Amniotic epithelial cell (primary cell): ENCODE data around the gene FBLN5.

Experiments used
- DNase-seq: peaks from one replicate; pipeline ENCODE4 v3.0.0-alpha.2; 2010; ENCODE audit warnings: low read depth

FBLN5 gene

GRCh38 chr14:91946622-91947474 lies 646 bp downstream of the FBLN5 start:
- peak; percentile 52 for DNase-seq

GRCh38 chr14:91945751-91946621 lies 1.5 kb downstream of the FBLN5 start:
- no peak for DNase-seq

GRCh38 chr14:91942946-91943345 lies 4.5 kb downstream of the FBLN5 start:
- DNase-seq: no peak

GRCh38 chr14:91942128-91942527 lies 5.4 kb downstream of the FBLN5 start:
- DNase-seq: no peak

GRCh38 chr14:91940209-91940608 lies 7.3 kb downstream of the FBLN5 start:
- DNase-seq: no peak

- no peak for DNase-seq
Observed at GRCh38 chr14:91935586-91935985, 11.9 kb downstream of the FBLN5 start.

GRCh38 chr14:91934554-91935285 lies 12.8 kb downstream of the FBLN5 start:
- no peak for DNase-seq

DNA sequence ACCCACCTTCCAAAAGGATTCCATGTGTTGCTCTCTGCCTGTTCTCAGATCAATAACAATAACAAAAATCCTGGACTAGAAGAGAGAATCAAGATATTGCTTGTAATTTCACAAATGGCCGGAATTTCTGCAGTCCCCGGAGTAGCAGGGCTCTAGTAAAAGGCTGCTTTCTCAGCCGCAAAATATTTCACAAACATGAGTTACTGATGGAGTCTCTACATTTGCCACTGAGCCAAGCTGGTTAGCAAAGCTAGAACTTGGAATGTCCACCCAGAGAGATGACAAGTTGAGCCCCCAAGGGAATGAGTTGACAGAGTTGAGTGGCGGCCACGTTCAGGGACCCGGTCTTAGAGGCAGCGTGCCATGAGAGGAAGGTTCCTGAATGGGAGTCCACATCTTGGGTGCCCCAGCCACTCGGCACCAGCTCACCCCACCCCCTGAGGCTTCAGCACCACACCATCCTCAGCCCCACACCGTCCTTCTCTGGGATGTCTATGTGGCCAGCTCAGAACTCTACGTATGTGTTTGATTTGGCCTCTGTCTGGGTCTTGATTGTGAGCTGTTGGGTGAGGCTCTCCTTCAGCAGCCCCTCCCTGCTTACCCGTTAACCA lies 15.9 kb downstream of the FBLN5 start:
- no peak for DNase-seq

- no peak for DNase-seq
Observed at GRCh38 chr14:91929700-91930099, 17.8 kb downstream of the FBLN5 start.

GRCh38 chr14:91927800-91928199 lies 19.7 kb downstream of the FBLN5 start:
- DNase-seq: no peak

- DNase-seq: peak; percentile 85
Observed at GRCh38 chr14:91927191-91927590, 20.3 kb downstream of the FBLN5 start.

DNA sequence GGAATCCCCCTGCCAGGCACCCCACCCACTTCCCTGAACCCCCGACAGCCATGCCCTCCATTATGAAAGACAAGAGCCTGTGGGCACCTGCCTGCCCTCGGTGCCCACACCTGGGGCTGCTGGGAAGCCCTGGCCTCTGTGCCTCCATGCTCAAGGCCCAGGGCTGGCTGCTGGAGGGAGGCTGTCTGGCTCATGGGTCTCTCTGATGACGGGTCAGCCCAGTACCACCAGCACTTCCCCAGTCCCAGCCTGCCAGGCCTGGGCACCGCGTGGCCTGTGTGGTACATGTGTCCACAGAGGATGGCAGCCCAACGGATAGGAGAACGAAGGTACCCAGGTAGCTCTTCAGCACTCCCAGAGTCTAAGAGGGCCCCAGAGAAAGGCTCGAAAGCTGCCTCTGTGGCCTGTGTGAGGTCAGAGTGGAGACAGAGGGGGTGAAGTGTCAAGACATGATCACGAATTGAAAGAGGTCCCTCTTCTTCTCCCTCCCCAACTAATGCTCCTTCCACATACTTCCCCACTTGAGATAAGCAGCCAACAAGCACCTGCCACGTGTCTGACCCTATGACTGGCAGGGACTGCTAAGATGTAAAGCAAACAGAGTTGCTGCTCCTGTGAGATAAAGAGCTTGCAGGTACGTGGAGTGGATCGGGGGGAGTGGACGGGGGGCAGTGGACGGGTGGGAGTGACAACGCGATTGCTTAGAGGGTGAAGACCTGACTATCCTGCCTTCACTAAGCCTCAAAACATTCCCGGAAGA lies 21.2 kb downstream of the FBLN5 start:
- DNase-seq: no peak

GRCh38 chr14:91925727-91926121 lies 21.8 kb downstream of the FBLN5 start:
- no peak for DNase-seq

- no peak for DNase-seq
Observed at GRCh38 chr14:91925001-91925726, 22.3 kb downstream of the FBLN5 start.

GRCh38 chr14:91920526-91920925 lies 27.0 kb downstream of the FBLN5 start:
- DNase-seq: no peak

GRCh38 chr14:91919814-91920213 lies 27.7 kb downstream of the FBLN5 start:
- DNase-seq: peak; percentile 31

DNA sequence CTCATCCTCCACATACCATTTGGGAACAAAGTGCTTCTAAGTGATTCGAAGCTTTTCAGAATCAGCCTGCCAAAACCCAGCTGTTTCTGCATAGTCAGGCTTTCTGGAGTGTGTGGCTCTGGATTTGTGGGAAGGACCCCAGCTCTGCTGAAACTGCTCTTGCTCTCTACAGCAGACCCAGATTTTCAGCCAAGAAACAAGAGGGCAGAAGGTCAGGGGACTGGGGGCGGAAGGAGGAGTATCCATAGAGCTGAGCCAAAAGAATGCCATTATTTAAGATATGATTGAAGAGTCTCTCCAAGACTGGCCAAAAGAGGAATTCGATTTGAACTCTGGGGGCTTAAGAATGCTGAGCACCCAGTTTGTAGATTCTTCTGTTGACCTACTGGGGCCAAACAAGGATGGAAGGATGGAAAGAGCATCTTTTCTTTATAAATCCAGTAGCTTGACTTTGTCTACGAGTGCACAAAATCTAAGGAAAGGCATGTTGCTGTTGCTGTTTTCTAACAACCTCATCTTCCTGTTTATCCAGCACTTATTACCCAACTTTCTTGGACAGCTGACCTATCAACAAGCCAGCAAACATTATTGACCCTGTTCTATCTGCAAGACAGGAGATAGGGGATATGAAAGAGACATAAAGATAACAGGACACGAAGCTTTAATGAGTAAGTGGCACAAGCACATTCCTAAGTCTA lies 29.2 kb downstream of the FBLN5 start:
- DNase-seq: peak; percentile 26

DNA sequence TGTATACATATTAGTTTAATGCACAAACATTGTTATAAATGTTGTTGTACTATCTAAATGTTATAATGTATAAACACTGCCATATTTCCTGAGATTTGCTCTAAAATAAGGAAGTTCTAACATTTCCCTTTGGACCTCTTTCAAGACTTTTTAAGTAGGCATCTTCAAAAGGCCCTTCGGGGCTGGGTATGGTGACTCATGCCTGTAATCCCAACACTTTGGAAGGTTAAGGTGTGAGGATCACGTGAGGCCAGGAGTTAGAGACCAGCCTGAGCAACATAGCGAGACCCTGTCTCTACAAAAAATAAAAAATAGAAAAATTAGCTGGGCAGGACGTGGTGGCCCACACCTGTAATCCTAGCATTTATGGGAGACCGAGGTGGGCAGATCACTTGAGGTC lies 35.5 kb downstream of the FBLN5 start:
- DNase-seq: no peak

DNA sequence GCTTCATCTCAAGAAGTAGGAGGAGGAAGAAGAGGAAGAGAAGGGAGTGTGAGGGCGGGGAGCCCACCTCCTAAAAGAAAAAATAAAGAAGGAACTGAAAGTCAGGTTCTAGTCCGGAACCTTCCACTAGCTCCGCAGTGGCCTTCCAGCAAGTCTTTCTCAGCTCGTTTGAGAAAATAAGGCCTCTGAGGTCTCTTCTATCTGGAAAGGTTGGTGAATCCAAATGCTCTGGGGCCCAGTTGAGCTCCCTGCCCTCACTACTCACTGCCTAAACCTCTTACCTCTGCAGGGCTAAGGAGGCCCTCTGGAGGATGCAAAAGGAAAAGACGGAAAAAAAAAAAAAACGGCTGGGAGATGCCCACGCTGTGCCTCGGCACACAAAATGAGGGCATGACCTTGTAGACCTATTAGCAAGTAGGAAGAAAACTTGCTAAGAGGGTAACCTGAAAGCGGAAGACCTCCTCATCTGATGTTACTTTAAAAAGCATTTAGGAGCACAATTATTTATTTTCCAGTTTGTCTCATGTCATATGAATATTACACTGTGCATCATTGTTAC lies 35.9 kb downstream of the FBLN5 start:
- peak; percentile 37 for DNase-seq

- DNase-seq: no peak
Observed at GRCh38 chr14:91910196-91910595, 37.3 kb downstream of the FBLN5 start.
